NCI-H2196 treated with DMSO at 0.1 percent for 48 hours (cell line): ENCODE measurements around the gene HOXA7.

ENCODE experiments used
- DNase-seq: peaks from one replicate; lab custom pipeline; 2025; ENCODE audit not compliant: unreplicated experiment; lab: John Stamatoyannopoulos, UW

The HOXA7 gene

GRCh38 chr7:27109466-27110185, 46.8 kb downstream of the HOXA7 start:
- DNase-seq, result no peak

GRCh38 chr7:27108390-27109127, 47.9 kb downstream of the HOXA7 start:
- DNase-seq, result no peak

- no peak for DNase-seq
These were observed 48.8 kb downstream of the HOXA7 start for GRCh38 chr7:27107391-27108381.

GRCh38 chr7:27106901-27107240, 49.6 kb downstream of the HOXA7 start:
- no peak for DNase-seq

DNA sequence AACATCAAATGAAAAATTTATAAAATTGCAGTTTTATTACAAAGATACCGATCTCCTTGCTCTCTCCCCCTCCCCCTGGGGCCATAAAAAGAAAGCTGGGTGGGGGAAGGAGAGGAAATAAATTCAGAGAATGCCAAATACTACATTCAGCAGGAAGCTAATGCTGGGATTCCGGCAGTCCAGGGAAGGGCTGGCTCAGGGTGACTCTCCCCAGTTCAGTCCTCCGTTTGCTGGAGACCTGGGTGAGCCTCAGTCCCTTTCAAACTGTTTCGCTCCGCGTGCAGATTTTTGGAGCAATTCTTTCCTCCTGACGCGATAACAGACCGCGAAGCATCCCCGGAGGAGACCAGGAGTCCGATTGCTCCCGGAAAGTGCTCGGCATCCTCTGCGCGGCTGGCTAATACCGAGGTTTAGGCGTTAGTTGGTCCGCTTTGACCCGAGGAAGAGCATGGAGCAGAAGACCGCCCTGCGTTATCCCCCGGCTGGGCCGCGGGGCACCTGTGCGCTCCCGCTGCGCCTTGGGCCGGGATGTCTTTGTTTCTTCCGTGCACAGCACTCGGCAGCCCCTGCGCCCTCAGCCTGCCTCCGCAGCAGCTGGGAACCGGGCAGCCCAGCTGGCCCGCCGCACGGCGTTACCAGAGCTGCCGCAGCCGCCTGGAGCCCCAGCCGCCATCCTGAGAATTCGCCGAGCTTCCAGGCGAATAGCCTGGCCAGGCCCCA, 50.1 kb downstream of the HOXA7 start:
- no peak for DNase-seq

- no peak for DNase-seq
These were observed 51.0 kb downstream of the HOXA7 start for GRCh38 chr7:27105301-27106031.

GRCh38 chr7:27104341-27105058, 52.0 kb downstream of the HOXA7 start:
- no peak for DNase-seq
